HG03103 (cell line): ENCODE results near the gene STAMBPL1.
A peak's percentile ranks its signal among the peaks of the same experiment; 100 is the strongest.
"Not testable (repeated sequence)": the region's sequence is repeated elsewhere in the genome, so short reads cannot be mapped to it uniquely, and the experiment has no call there.

ENCODE experiments used
- ATAC-seq: cut with Tn5 transposase; IDR thresholded peaks from one replicate; pipeline ENCODE4 v1.9.1; 2021; ENCODE audit warnings: low read depth; ENCODE audit not compliant: unreplicated experiment

STAMBPL1 gene

GRCh38 chr10:88879534-88880281, at the start of gene STAMBPL1:
Gene STAMBPL1, plus strand, starts transcription at chr10:88880245. Its CDS starts 21,464 bp downstream, at chr10:88901709.
- peak; percentile 38 for ATAC-seq

DNA sequence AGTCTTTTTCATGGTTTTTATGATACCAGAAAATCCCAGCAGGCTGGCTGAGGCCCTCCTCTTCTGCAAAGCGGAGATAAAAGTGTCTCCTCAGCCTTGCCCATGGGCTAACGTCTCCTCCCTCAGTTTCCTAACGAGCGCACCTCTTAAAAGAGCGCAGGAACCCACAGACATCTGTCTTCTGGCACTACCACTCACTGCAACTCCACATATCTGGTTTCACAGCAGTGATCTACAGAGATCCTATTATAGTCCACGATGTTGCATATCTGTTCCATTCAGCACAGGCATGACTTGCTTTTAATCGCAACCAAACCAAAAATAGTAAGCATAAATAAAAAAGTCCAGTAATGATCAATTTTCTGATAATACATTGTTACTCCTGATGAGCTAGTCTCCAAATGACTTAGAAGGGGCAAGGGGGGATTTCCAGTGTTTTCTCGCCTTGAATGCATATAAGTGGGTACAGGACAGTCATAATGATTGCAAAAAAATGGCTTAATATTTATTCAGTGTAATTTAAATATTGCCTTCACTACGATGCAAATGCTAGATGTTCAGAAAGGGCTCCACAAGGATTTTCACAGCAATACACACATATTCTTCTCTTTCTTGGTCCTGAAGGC, 49.3 kb upstream of the STAMBPL1 start:
- no peak for ATAC-seq

DNA sequence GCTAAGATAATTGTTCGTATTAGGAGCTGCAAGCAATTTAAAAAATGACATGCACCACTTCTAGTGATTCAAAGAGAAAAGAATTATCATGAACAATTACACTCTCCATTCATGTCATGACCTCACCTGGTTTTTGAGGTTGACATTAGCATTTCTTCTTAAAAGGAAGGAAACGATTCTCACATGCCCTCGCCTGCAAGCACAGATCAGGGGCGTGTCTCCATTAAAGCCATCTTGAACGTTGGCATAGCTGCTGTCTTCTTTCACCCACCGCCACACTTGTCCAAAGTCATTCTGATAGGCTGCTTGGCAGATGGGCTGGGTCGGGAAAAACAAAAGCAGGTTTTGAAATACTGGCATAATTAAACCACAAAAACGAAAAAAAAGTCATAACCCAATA, 48.3 kb upstream of the STAMBPL1 start:
- ATAC-seq: no peak

- no peak for ATAC-seq
These were observed 47.7 kb upstream of the STAMBPL1 start for GRCh38 chr10:88832376-88832775.

- ATAC-seq: no peak
These were observed 46.9 kb upstream of the STAMBPL1 start for GRCh38 chr10:88833156-88833555.

GRCh38 chr10:88833723-88834122, 46.3 kb upstream of the STAMBPL1 start:
- ATAC-seq: no peak

- ATAC-seq: peak; percentile 73
These were observed 44.7 kb upstream of the STAMBPL1 start for GRCh38 chr10:88835096-88835909.

DNA sequence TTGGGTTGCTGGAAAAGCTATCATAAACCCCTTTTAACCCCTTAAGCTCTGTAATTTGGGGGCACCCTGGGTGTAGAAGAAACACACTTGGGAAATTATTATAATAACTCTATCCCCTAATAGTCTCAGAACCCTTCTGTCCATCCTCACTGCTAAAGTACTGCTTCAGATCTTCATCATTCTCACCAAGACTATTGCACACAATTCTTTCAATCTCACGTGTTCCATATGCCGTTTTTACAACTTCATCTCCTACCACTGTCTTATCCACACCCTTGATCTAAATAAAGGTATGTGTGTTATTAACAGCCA, 44.2 kb upstream of the STAMBPL1 start:
- ATAC-seq: no peak

DNA sequence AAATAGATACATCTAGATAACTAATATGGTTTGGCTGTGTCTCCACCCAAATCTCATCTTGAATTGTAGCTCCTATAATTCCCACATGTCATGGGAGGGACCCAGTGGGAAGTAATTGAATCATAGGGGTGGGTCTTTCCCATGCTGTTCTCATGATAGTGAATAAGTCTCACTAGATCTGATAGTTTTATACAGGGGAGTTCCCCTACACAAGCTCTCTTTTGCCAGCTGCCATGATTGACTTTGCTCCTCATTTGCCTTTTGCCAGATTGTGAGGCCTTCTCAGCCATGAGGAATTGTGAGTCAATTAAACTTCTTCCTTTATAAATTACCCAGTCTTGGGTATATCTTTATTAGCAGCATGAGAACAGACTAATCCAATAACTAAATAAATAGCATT, 42.4 kb upstream of the STAMBPL1 start:
- not testable (repeated sequence) for ATAC-seq

- ATAC-seq: no peak
These were observed 41.2 kb upstream of the STAMBPL1 start for GRCh38 chr10:88838766-88839350.

DNA sequence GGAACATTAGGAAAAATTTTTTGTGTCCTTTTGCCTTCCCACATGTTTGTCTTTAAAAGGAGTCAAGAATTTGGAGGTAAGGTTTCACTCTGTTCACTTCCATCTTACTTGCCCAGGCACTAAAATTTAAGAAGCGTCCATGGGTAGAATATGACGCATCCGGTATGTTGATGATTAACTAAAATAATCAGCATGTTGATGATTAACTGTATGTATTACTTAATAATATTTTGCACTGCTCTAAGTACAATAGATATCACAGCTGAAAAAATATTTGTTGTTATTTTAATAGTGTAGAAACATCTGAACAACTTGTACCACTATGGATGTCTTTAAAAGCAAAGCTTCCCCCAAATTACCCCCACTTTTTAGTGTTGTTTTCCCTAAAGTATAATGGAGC, 39.9 kb upstream of the STAMBPL1 start:
- no peak for ATAC-seq

DNA sequence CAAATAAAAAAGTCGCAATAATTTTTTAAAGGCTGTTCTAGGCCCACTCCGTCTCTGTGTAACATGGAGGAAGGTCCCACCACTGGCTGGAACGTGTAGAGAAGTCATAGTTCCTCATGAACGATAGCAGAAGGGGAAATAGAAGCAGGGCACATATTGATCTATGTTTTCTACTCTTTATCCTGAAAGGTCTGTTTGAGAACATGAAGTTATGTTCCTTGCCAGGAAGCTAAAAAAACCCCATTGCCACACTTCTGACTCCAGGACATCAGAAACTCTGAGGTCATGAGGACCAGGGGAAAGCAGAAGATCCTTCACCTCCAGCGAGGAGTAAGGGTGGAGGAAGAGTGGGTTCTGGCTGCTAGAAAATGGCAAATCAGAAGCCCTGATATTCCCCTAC, 39.2 kb upstream of the STAMBPL1 start:
- no peak for ATAC-seq

GRCh38 chr10:88841316-88842111, 38.5 kb upstream of the STAMBPL1 start:
- no peak for ATAC-seq

DNA sequence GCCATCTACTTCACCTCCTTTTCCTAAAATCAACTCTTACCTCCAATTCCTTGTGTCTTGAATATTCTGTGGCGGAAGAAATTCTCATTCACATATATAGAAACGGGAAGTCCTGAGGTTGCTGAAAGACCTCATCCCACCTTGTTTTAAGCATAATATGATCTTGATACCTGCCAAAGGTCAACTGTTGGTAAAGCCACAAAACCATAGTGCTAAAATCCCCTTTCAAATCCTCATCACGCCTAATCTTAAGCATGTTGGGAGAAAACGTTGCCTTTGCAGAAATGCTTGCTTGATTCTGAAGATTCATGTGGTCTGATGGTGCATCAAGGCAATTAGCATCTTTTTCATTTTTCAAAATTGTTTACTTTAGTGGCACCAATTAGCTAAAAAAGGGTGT, 36.9 kb upstream of the STAMBPL1 start:
- no peak for ATAC-seq

DNA sequence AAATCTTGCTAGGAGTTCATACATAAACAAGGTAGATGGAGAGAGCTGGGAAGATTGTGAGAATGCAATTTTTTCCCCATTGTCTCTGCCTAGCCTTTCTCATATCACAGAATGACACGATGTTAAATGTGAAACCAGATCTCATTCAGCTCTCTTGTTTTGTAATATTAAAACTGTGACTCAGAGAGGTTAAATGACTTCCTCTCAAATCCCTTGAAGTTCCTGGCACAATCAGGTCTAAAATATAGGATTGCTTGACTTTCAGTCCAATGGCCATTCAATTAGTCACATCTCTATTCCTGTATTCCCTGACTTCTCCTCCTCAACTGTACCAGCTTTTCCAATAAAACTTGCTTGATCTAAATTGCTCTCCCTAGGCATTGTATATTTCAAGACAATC, 31.5 kb upstream of the STAMBPL1 start:
- ATAC-seq: no peak

DNA sequence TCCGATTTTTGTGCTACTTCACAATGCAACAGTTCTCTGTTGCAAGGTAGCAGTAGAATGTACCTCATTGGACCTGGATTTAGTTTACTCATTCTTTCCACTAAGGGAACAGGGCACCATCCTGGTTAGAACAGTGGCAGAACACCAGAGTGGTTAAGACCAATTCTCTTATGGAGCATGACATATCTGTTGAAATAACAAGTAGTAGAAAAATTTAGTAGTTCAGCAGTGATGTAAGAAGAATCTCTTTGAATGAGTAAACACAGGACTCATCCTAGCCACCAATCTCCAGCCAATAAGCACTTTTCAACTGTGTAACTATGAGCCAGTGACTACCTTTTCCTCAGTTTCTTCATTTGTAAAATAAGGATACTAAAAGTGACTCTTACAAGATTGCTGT, 30.8 kb upstream of the STAMBPL1 start:
- no peak for ATAC-seq

GRCh38 chr10:88850712-88851111, 29.3 kb upstream of the STAMBPL1 start:
- ATAC-seq: no peak

DNA sequence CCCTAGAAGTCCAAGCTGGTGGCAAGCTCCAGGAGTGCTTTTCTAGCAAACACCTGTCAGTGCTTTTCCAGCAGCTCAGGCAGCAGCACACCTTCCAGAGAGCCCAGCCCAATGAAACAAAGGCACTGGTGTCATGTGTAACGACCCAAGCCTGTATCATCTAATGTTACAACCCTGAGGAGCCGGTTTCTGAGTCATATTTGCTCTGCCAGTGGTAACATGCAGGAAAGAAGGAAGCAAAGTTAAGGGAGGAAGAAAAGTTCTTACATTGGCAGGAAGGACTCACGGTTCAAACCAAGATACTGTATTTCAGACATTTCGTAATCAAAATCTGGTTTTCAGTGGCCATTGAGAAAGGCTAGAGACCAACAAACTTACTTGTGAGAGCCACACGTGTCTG, 28.3 kb upstream of the STAMBPL1 start, which contains the start of gene ANKRD22:
Gene ANKRD22, minus strand, starts transcription at position 139 of the 400 bp plus-strand sequence. CDS start 237 bp downstream, outside the sequence.
- ATAC-seq: no peak

DNA sequence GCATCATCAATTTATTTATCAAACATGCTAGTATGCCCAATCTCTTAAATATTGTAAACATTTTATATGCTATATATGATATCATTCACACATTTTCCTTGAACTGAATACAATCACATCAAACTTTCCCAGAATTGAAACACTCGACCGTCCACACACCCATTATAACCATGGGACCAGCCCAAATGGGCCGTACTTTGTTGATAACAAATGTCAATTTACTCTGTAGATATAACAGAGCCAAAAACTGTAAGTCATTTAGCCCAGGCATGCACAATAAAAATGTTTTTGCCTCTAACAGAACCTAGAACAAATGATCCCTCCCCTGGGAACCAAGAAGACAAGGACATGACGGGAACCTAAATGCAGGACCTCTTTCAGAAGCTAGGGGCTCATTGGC, 27.7 kb upstream of the STAMBPL1 start:
- no peak for ATAC-seq

GRCh38 chr10:88853155-88853881, 26.7 kb upstream of the STAMBPL1 start:
- ATAC-seq: no peak
